ENCODE results near the gene HIBCH.

Gene HIBCH

DNA sequence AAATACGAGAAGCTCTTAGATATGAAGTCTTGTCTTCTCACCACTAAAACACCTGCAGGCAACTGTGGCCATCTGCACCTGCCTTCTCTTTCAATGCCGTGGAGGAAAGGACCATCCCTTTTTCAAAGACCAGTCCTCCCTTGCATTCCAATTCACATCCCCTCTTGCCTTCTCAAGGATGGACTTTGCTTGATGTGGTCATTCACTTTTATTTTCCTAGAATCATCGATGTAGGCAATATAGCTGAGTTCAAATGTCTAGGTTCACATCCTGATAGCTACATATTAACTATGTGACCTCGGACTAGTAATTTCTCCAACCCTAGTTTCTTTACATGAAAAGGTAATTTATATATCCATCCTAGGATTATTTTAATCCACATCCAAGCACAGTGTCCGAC lies 110.1 kb downstream of the HIBCH start:
- DNase-seq (ENCODE audit: low read depth) = no peak
- no peak overlapping the region for H3K4me3 ChIP-seq (ENCODE audit: low read depth, low read length)
- TF ChIP-seq, protein P1, sequence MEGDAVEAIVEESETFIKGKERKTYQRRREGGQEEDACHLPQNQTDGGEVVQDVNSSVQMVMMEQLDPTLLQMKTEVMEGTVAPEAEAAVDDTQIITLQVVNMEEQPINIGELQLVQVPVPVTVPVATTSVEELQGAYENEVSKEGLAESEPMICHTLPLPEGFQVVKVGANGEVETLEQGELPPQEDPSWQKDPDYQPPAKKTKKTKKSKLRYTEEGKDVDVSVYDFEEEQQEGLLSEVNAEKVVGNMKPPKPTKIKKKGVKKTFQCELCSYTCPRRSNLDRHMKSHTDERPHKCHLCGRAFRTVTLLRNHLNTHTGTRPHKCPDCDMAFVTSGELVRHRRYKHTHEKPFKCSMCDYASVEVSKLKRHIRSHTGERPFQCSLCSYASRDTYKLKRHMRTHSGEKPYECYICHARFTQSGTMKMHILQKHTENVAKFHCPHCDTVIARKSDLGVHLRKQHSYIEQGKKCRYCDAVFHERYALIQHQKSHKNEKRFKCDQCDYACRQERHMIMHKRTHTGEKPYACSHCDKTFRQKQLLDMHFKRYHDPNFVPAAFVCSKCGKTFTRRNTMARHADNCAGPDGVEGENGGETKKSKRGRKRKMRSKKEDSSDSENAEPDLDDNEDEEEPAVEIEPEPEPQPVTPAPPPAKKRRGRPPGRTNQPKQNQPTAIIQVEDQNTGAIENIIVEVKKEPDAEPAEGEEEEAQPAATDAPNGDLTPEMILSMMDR (IDR thresholded peaks at IDR 0.05; ENCODE audit: low read depth, low read length, missing control alignments) = no peak

DNA sequence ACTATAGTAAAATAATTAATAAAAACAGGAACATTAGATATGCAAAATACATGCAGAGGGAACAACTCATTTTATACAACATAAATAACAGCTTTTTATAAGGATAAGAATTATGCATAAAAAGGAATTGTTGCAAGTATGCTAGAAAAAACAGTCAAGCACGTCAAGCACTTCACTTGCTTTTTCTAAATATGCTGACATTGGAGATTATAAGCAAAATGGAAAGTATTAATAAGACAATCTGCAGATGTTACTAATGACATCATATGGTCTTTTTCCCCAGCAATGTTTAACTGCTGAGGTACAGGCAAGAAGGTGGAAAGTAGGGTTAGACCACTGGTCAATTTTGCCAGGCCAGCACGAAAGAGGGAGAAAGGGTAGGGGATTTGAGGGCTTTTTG lies 111.7 kb downstream of the HIBCH start:
- no peak for DNase-seq (ENCODE audit: low read depth)
- TF ChIP-seq, protein P1 (IDR thresholded peaks at IDR 0.05; ENCODE audit: low read depth, low read length, missing control alignments) = no peak
- H3K4me3 ChIP-seq (ENCODE audit: low read depth, low read length) = no peak overlapping the region

DNA sequence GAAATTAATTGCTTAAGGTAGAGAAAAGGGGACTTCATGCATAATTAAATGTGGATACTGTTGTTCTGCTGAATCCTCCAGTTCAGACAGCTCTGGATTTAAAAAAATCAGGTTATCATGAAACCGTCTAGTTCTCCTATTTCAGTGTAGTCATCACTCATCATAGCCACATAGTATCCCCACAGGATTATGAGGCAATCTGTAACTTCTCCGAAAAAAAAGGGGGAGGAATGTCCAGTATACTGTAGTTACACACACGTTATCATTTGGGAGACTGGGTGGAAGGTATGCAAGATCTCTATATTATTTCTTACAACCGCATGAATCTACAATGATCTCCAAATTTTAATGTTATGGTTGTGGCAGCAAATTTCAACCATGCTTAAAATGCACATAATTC lies 114.0 kb downstream of the HIBCH start:
- TF ChIP-seq, protein P1 (IDR thresholded peaks at IDR 0.05; ENCODE audit: low read depth, low read length, missing control alignments) = no peak
- no peak for DNase-seq (ENCODE audit: low read depth)
- no peak overlapping the region for H3K4me3 ChIP-seq (ENCODE audit: low read depth, low read length)

DNA sequence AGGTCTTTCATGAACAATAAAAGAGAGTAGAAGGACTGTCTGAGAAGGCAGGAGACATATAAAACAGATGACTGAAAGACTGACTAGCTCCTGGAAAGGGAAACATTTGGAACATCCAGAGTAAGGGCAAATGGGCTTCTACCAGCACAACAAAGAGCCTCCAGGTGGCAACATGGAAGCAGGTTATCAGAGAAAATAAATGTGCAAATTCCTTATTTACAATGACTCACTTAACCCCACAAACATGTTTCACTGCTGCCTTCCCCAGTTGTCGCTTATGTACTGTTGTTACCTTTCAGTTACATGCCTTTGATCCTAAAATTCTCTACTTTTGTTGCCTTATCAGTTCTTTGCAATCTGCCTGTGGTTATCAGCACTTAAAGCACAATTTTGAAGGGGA lies 117.0 kb downstream of the HIBCH start:
- no peak for DNase-seq (ENCODE audit: low read depth)
- TF ChIP-seq, protein P1 (IDR thresholded peaks at IDR 0.05; ENCODE audit: low read depth, low read length, missing control alignments) = no peak
- H3K4me3 ChIP-seq (ENCODE audit: low read depth, low read length) = no peak overlapping the region

GRCh38 chr2:190202018-190202417 lies 117.6 kb downstream of the HIBCH start:
- H3K4me3 ChIP-seq (ENCODE audit: low read depth, low read length) = no peak overlapping the region
- DNase-seq (ENCODE audit: low read depth) = no peak
- TF ChIP-seq, protein P1 (IDR thresholded peaks at IDR 0.05; ENCODE audit: low read depth, low read length, missing control alignments) = no peak

GRCh38 chr2:190200603-190201002 lies 119.0 kb downstream of the HIBCH start:
- H3K4me3 ChIP-seq (ENCODE audit: low read depth, low read length) = no peak overlapping the region
- TF ChIP-seq, protein P1 (IDR thresholded peaks at IDR 0.05; ENCODE audit: low read depth, low read length, missing control alignments) = no peak
- no peak for DNase-seq (ENCODE audit: low read depth)

DNA sequence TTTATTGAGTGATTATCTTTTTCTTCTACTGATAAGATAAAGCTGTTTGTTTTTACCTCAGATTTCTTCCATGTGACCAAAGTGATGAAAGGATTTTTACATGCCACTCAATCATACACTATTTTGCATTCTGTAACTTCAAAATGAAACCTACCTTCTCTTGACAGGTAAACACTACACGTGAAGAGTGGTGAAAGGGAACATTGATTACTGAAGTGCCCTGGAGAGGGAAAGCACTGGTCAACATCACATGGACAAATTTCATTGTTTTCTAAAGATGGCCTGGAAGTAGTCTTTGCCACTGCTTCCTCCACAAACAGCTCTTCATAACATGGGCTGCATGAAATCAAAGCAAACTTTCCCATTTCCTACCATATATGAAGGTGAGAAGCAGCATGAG lies 120.1 kb downstream of the HIBCH start:
- TF ChIP-seq, protein P1 (IDR thresholded peaks at IDR 0.05; ENCODE audit: low read depth, low read length, missing control alignments) = no peak
- no peak for DNase-seq (ENCODE audit: low read depth)
- no peak overlapping the region for H3K4me3 ChIP-seq (ENCODE audit: low read depth, low read length)
